GM06990 (cell line): Measurements from ENCODE around the gene PPFIA2.

Experiments
- DNase-seq: peaks from one replicate; pipeline ENCODE4 v3.0.0-alpha.2; 2011; ENCODE audit not compliant: insufficient read length; ENCODE audit errors: extremely low read depth
- H3K27me3 ChIP-seq: replicated peaks from 2 replicates; pipeline ENCODE4 v1.6.0; 2011; ENCODE audit warnings: low read length; ENCODE audit not compliant: control insufficient read depth, insufficient read depth
- H3K36me3 ChIP-seq: 2 replicates; pipeline ENCODE4 v1.5.1; 2011; ENCODE audit warnings: low read length; ENCODE audit not compliant: control insufficient read depth, insufficient read depth
- H3K4me3 ChIP-seq: replicated peaks from 2 replicates; pipeline ENCODE4 v1.5.1; 2011; ENCODE audit warnings: low read depth, mild to moderate bottlenecking, control low read depth, low read length
- CTCF ChIP-seq: IDR thresholded peaks from 2 replicates; pipeline ENCODE4 v1.5.1; 2011; ENCODE audit warnings: low read length, control low read depth, mild to moderate bottlenecking, inconsistent platforms; ENCODE audit not compliant: insufficient read depth, poor library complexity, severe bottlenecking

The PPFIA2 gene

GRCh38 chr12:81439344-81439743, 319.8 kb downstream of the PPFIA2 start:
- DNase-seq = no peak
- Histone ChIP-seq H3K4me3 (no peak overlapping the region), H3K36me3 (no peaks in the 10 kb centered on the region), H3K27me3 (no peaks in the 10 kb centered on the region)
- TF ChIP-seq CTCF = no peak

- DNase-seq = no peak
- H3K36me3 ChIP-seq = no peaks in the 10 kb centered on the region
- TF ChIP-seq CTCF = no peak
- no peaks in the 10 kb centered on the region for H3K27me3 ChIP-seq
- no peak overlapping the region for H3K4me3 ChIP-seq
These were observed 342.1 kb downstream of the PPFIA2 start for GRCh38 chr12:81417056-81417455.

GRCh38 chr12:81416571-81416970, 342.6 kb downstream of the PPFIA2 start:
- Histone ChIP-seq H3K36me3 (no peaks in the 10 kb centered on the region), H3K4me3 (no peak overlapping the region), H3K27me3 (no peaks in the 10 kb centered on the region)
- no peak for TF ChIP-seq CTCF
- DNase-seq = no peak

GRCh38 chr12:81414441-81414840, 344.7 kb downstream of the PPFIA2 start:
- no peaks in the 10 kb centered on the region for H3K36me3 ChIP-seq
- DNase-seq = no peak
- H3K4me3 ChIP-seq = no peak overlapping the region
- TF ChIP-seq CTCF = no peak
- H3K27me3 ChIP-seq = no peaks in the 10 kb centered on the region

- Histone ChIP-seq H3K4me3 (no peak overlapping the region), H3K36me3 (no peaks in the 10 kb centered on the region), H3K27me3 (no peaks in the 10 kb centered on the region)
- DNase-seq = no peak
- no peak for TF ChIP-seq CTCF
These were observed 346.2 kb downstream of the PPFIA2 start for GRCh38 chr12:81412940-81413339.

GRCh38 chr12:81403348-81403747, 355.8 kb downstream of the PPFIA2 start:
- Histone ChIP-seq H3K36me3 (no peaks in the 10 kb centered on the region), H3K4me3 (no peak overlapping the region), H3K27me3 (no peaks in the 10 kb centered on the region)
- TF ChIP-seq CTCF = no peak
- no peak for DNase-seq
